Measurements from ENCODE around the gene COA1. TPM values are rescaled to one million over a fixed set of nuclear protein-coding genes. Genes with fewer than 3 reads are reported as not detected.

Gene COA1
- total RNA-seq, 4 donors from 2014 or later: 38.5 to 64.0 (median 50.5) TPM

DNA sequence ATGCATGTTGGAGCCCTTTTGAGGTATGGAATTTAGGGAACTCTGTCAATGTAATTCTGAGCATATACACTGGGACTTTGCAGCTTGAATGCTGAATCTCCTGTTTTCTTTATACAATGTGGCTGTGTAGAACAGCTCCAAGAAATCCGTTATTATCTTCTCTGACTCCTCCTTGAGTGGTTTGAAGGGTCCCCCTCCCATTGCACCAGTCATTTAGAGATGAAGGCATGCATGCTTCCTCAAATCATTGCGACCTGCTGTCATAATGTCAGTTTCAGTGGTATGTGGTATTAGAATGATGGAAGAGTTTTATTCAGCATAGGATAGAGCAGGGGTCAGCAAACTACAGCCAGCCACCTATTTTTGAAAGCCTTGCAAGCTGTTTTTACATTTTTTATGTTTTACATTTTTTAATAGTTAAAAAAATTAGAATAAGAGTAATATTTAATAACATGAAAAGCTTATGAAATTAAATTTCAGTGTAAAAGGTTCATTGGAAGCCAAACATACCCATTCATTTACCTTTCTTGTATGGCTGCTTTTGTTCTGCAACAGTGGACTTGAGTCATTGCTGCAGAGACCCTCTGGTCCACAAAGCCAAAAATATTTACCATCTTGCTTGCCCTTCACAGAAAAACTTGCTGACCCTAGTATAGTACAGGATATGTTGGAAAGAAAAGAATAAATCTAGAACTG, 138.3 kb downstream of the COA1 start:
- TF ChIP-seq, protein P1, sequence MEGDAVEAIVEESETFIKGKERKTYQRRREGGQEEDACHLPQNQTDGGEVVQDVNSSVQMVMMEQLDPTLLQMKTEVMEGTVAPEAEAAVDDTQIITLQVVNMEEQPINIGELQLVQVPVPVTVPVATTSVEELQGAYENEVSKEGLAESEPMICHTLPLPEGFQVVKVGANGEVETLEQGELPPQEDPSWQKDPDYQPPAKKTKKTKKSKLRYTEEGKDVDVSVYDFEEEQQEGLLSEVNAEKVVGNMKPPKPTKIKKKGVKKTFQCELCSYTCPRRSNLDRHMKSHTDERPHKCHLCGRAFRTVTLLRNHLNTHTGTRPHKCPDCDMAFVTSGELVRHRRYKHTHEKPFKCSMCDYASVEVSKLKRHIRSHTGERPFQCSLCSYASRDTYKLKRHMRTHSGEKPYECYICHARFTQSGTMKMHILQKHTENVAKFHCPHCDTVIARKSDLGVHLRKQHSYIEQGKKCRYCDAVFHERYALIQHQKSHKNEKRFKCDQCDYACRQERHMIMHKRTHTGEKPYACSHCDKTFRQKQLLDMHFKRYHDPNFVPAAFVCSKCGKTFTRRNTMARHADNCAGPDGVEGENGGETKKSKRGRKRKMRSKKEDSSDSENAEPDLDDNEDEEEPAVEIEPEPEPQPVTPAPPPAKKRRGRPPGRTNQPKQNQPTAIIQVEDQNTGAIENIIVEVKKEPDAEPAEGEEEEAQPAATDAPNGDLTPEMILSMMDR (IDR thresholded peaks at IDR 0.05; ENCODE audit: low read depth): no peak

DNA sequence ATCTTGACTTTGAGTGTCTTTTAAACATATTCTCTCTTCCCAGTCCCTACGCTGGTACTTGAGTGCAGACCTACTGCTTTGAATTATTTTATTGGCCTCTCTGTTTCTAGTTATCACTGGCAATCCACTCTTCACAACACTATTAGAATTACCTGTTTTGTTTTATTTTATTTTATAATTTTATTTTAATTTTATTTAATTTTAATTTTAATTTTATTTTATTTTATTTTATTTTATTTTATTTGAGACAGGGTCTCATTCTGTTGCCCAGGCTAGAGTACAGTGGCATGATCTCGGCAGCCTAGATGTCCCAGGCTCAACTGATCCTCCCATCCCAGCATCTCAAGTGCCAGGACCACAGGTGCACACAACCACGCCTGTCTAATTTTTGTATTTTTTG, 139.6 kb downstream of the COA1 start:
- TF ChIP-seq, protein P1 (IDR thresholded peaks at IDR 0.05; ENCODE audit: low read depth): no peak

Other genes with a start within 250 kb of the COA1 start
- 10 to 100 TPM; 16.0 to 18.5 (median 17.8) TPM for gene STK17A, start 146.4 kb downstream of the COA1 start, total RNA-seq
- 10 to 100 TPM; 68.0 to 81.2 (median 72.9) TPM for gene BLVRA, start 29.2 kb upstream of the COA1 start, total RNA-seq
- gene MRPS24, start 140.0 kb upstream of the COA1 start, total RNA-seq: 10 to 100 TPM; 62.0 to 94.4 (median 75.4) TPM
- 10 to 100 TPM; 16.7 to 29.1 (median 26.1) TPM for gene URGCP, start 177.1 kb upstream of the COA1 start, total RNA-seq
- 10 to 100 TPM; 16.6 to 39.0 (median 25.9) TPM for gene UBE2D4, start 196.9 kb upstream of the COA1 start, total RNA-seq

Data from subcutaneous adipose tissue (tissue), 4 donors.